Progenitor cell of endocrine pancreas (in vitro differentiated cells): Measurements from ENCODE around the gene SSNA1. TPM values are rescaled to one million over a fixed set of nuclear protein-coding genes. Genes with fewer than 3 reads are reported as not detected.

ENCODE experiments used
- DNase-seq: peaks from one replicate; pipeline ENCODE4 v3.0.0; 2021; ENCODE audit warnings: low spot score; ENCODE audit not compliant: unreplicated experiment
- H3K27ac Mint-ChIP-seq: 2 replicates; pipeline ENCODE4 v1.8.0; 2021; ENCODE audit warnings: mild to moderate bottlenecking, moderate library complexity, mixed read lengths
- H3K27me3 Mint-ChIP-seq: 2 replicates; pipeline ENCODE4 v1.8.0; 2021; ENCODE audit warnings: mixed read lengths
- H3K36me3 Mint-ChIP-seq: 2 replicates; pipeline ENCODE4 v1.8.0; 2022; ENCODE audit warnings: mixed read lengths; ENCODE audit not compliant: insufficient read depth
- H3K4me1 Mint-ChIP-seq: 2 replicates; pipeline ENCODE4 v1.8.0; 2021; ENCODE audit warnings: low read depth, mixed read lengths
- H3K4me3 Mint-ChIP-seq: 2 replicates; pipeline ENCODE4 v1.8.0; 2021; ENCODE audit warnings: low read depth, mild to moderate bottlenecking, moderate library complexity, mixed read lengths
- H3K9me3 Mint-ChIP-seq: 2 replicates; pipeline ENCODE4 v1.8.0; 2021; ENCODE audit warnings: low read depth, mixed read lengths
- CTCF ChIP-seq: fragments of 200-600 bp; sonication (generic); IDR thresholded peaks from one replicate; pipeline ENCODE4 v1.5.0; 2021; ENCODE audit warnings: antibody characterized with exemption, mild to moderate bottlenecking; ENCODE audit not compliant: unreplicated experiment
- total RNA-seq: library from RNA; stranded (reverse); gene quantifications from 2 replicates; pipeline ENCODE4 v1.2.1, GENCODE V29; 2021

The SSNA1 gene
- total RNA-seq, 1 donor from 2014 or later = 52.5 TPM

GRCh38 chr9:137147091-137147792, 41.2 kb upstream of the SSNA1 start:
- no peaks in the 10 kb centered on the region for H3K9me3 Mint-ChIP-seq
- H3K27ac Mint-ChIP-seq = peak overlapping the region; percentile 83
- no peak for TF ChIP-seq CTCF
- no peaks in the 10 kb centered on the region for H3K4me1 Mint-ChIP-seq
- no peak overlapping the region for H3K4me3 Mint-ChIP-seq
- no peaks in the 10 kb centered on the region for H3K36me3 Mint-ChIP-seq
- DNase-seq = no peak
- peaks cover 42% of the 10 kb centered on the region for H3K27me3 Mint-ChIP-seq

GRCh38 chr9:137147793-137148160, 40.7 kb upstream of the SSNA1 start:
- Mint-ChIP-seq H3K36me3 (no peaks in the 10 kb centered on the region), H3K27me3 (peaks cover 37% of the 10 kb centered on the region), H3K4me3 (no peak overlapping the region), H3K27ac (no peak overlapping the region), H3K4me1 (no peaks in the 10 kb centered on the region), H3K9me3 (no peaks in the 10 kb centered on the region)
- no peak for TF ChIP-seq CTCF
- DNase-seq = no peak

- TF ChIP-seq CTCF = no peak
- no peak for DNase-seq
- Mint-ChIP-seq H3K27ac (no peak overlapping the region), H3K27me3 (peaks cover 35% of the 10 kb centered on the region), H3K4me1 (no peaks in the 10 kb centered on the region), H3K36me3 (no peaks in the 10 kb centered on the region), H3K9me3 (no peaks in the 10 kb centered on the region), H3K4me3 (no peak overlapping the region)
Measured at GRCh38 chr9:137148242-137148641, 40.2 kb upstream of the SSNA1 start.

- peaks cover 31% of the 10 kb centered on the region for H3K27me3 Mint-ChIP-seq
- DNase-seq = no peak
- no peaks in the 10 kb centered on the region for H3K4me1 Mint-ChIP-seq
- H3K9me3 Mint-ChIP-seq = no peaks in the 10 kb centered on the region
- TF ChIP-seq CTCF = no peak
- H3K4me3 Mint-ChIP-seq = no peak overlapping the region
- H3K36me3 Mint-ChIP-seq = no peaks in the 10 kb centered on the region
- H3K27ac Mint-ChIP-seq = no peak overlapping the region
Measured at GRCh38 chr9:137148661-137149060, 39.8 kb upstream of the SSNA1 start.

GRCh38 chr9:137149363-137149762, 39.1 kb upstream of the SSNA1 start:
- no peak for DNase-seq
- no peak overlapping the region for H3K27ac Mint-ChIP-seq
- H3K36me3 Mint-ChIP-seq = no peaks in the 10 kb centered on the region
- peaks cover 26% of the 10 kb centered on the region for H3K27me3 Mint-ChIP-seq
- no peaks in the 10 kb centered on the region for H3K4me1 Mint-ChIP-seq
- TF ChIP-seq CTCF = no peak
- no peak overlapping the region for H3K4me3 Mint-ChIP-seq
- no peaks in the 10 kb centered on the region for H3K9me3 Mint-ChIP-seq
